Chondrocyte (in vitro differentiated cells): ENCODE results near the gene AGRP. TPM values are rescaled to one million over a fixed set of nuclear protein-coding genes. Genes with fewer than 3 reads are reported as not detected.

Source experiments
- DNase-seq: peaks from one replicate; pipeline ENCODE4 v3.0.0; 2021; ENCODE audit warnings: mixed read lengths, low spot score
- H3K27ac Mint-ChIP-seq: one replicate; pipeline ENCODE4 v1.8.0; 2021; ENCODE audit warnings: mild to moderate bottlenecking, moderate library complexity, mixed read lengths; ENCODE audit not compliant: unreplicated experiment
- H3K27me3 Mint-ChIP-seq: 2 replicates; pipeline ENCODE4 v1.8.0; 2021; ENCODE audit warnings: low read depth, mixed read lengths
- H3K36me3 Mint-ChIP-seq: 2 replicates; pipeline ENCODE4 v1.8.0; 2021; ENCODE audit warnings: low read depth, mixed read lengths
- H3K4me1 Mint-ChIP-seq: 2 replicates; pipeline ENCODE4 v1.8.0; 2021; ENCODE audit warnings: low read depth, mild to moderate bottlenecking, mixed read lengths
- H3K4me3 Mint-ChIP-seq: one replicate; pipeline ENCODE4 v1.8.0; 2021; ENCODE audit warnings: mild to moderate bottlenecking, moderate library complexity, mixed read lengths; ENCODE audit not compliant: unreplicated experiment
- H3K9me3 Mint-ChIP-seq: 2 replicates; pipeline ENCODE4 v1.8.0; 2021; ENCODE audit warnings: low read depth, mixed read lengths
- CTCF ChIP-seq: fragments of 200-600 bp; sonication (generic); IDR thresholded peaks from 2 replicates; pipeline ENCODE4 v1.5.0; 2021; ENCODE audit warnings: antibody characterized with exemption, mild to moderate bottlenecking, moderate library complexity
- total RNA-seq: library from RNA; stranded (reverse); gene quantifications from 3 replicates; pipeline ENCODE4 v1.2.1, GENCODE V29; 2021

AGRP gene
- total RNA-seq, 1 donor from 2014 or later: not detected

GRCh38 chr16:67471758-67472384 is 11.5 kb downstream of the AGRP start:
- H3K36me3 Mint-ChIP-seq: peaks cover 3% of the 10 kb centered on the region
- H3K4me3 Mint-ChIP-seq: no peak overlapping the region
- no peak overlapping the region for H3K27ac Mint-ChIP-seq
- H3K27me3 Mint-ChIP-seq: no peaks in the 10 kb centered on the region
- H3K9me3 Mint-ChIP-seq: no peaks in the 10 kb centered on the region
- peaks cover 24% of the 10 kb centered on the region for H3K4me1 Mint-ChIP-seq
- DNase-seq: no peak
- no peak for TF ChIP-seq CTCF

- no peak for DNase-seq
- Mint-ChIP-seq H3K4me3 (no peak overlapping the region), H3K9me3 (no peaks in the 10 kb centered on the region), H3K27ac (no peak overlapping the region), H3K4me1 (peaks cover 33% of the 10 kb centered on the region), H3K27me3 (no peaks in the 10 kb centered on the region), H3K36me3 (peaks cover 3% of the 10 kb centered on the region)
- no peak for TF ChIP-seq CTCF
These were observed 13.0 kb downstream of the AGRP start for GRCh38 chr16:67470359-67470758.

- TF ChIP-seq CTCF: no peak
- no peak for DNase-seq
- Mint-ChIP-seq H3K4me1 (peaks cover 28% of the 10 kb centered on the region), H3K9me3 (no peaks in the 10 kb centered on the region), H3K27me3 (no peaks in the 10 kb centered on the region), H3K36me3 (peaks cover 3% of the 10 kb centered on the region), H3K4me3 (no peak overlapping the region), H3K27ac (no peak overlapping the region)
These were observed 14.6 kb downstream of the AGRP start for GRCh38 chr16:67468731-67469130.

GRCh38 chr16:67466581-67466980 is 16.8 kb downstream of the AGRP start:
- Mint-ChIP-seq H3K27me3 (no peaks in the 10 kb centered on the region), H3K36me3 (no peaks in the 10 kb centered on the region), H3K4me3 (no peak overlapping the region), H3K9me3 (no peaks in the 10 kb centered on the region), H3K27ac (no peak overlapping the region), H3K4me1 (peaks cover 30% of the 10 kb centered on the region)
- no peak for TF ChIP-seq CTCF
- DNase-seq: no peak

GRCh38 chr16:67464565-67464964 is 18.8 kb downstream of the AGRP start:
- no peaks in the 10 kb centered on the region for H3K27me3 Mint-ChIP-seq
- H3K9me3 Mint-ChIP-seq: no peaks in the 10 kb centered on the region
- DNase-seq: no peak
- H3K4me1 Mint-ChIP-seq: peaks cover 40% of the 10 kb centered on the region
- no peak for TF ChIP-seq CTCF
- no peak overlapping the region for H3K4me3 Mint-ChIP-seq
- no peaks in the 10 kb centered on the region for H3K36me3 Mint-ChIP-seq
- no peak overlapping the region for H3K27ac Mint-ChIP-seq
